GM08714 (cell line): Measurements from ENCODE around the gene KIF3A.

Source experiments
- H3K4me3 ChIP-seq: fragments of 200-500 bp; sonication (Bioruptor generic); 2 replicates; pipeline ENCODE4 v1.5.1; 2014; ENCODE audit warnings: mild to moderate bottlenecking, low read length, inconsistent platforms
- ZNF274 ChIP-seq: IDR thresholded peaks from 2 replicates; pipeline ENCODE4 v1.6.1; 2012; ENCODE audit warnings: mild to moderate bottlenecking, low read depth, low read length

Gene KIF3A

DNA sequence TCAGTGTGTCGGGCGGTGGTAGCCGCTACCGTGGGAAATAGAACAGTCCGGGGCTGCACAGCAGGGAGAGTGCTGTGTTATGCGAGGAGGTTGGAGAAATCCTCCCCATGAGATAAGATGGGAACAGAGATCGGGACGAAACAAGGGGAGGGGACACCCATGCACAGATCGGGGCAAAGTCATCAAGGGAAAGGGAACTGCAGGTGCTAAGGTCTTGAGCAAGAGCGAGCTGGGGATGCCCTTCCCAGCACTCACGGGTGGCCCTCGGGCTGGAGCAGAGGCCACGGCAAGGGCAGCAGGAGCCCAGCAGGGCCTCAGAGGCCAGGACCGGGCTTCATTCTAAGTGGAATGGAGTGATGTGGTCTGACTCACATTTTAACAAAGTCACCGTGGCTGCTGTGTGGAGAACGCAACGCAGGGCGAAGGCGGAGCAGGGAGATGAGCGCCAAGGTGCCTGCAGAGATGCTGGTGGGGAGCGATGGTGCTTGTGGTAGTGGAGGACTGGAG, 71.7 kb downstream of the KIF3A start:
- no peak overlapping the region for H3K4me3 ChIP-seq
- TF ChIP-seq ZNF274 = no peak

DNA sequence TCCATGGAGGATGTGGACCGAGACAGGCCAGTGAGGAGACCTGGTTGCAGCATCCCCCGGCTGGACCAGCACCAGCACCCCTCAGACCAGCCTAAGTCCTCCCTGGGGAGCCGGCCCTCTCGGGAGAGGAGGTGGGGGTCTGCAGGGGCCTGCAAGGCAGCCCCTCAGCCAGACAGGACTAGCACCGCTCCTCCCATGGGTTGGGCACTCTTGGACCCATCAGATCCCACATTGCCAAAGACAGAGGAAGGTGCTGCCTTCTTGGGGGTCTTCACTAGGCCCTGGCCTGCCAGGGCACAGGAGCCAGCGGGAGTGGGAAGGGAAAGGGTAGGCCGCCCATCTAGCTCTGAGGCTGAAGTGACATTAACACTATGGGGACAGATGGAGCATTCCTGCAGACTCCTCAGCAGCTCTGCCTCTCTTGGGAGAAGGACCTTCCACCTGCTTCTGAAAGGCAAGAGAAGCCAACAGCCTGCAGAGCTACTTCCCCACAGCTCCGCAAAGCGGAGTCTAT, 72.6 kb downstream of the KIF3A start:
- H3K4me3 ChIP-seq = no peak overlapping the region
- no peak for TF ChIP-seq ZNF274

DNA sequence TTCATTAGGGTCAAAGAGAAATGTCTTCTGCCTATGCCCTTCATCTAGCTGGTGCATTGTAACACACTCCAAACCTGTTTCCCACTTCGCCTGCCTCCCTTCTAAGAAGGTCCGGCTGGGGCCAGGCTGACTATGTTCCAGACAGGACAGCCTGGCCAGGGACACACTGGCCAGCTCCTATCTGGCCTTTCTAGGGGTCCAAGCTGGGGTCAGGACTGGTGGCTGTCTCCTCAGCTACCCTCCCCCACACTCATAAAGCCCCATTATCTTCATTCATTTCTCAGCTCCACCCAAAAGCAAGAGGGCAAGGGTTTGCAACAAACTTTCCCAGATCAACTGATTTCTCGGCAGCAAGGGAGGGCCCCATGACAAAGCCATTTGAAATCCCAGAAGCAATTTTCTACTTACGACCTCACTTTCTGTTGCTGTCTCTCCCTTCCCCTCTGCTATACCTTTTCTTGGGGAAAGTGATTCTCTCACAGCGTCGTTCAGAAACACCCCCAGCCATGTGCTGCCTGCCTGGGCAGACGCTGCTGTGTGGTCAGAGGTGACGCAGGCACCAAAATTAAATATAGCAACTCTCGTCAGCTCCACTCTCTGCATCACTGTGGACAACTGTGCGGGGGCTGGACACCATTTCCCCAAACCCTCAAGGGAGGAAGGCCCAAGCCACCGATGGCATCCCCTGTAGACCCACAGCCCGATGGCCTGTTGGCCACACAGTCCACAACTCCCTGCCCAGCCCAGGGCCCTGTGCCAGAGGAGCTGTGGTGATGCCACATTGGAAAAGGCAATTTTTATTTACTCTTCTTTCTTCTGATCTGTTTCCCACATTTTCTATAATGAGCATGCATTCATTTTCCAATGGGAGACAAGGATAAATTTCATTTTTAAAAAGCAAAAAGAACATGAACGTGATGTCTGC, 73.3 kb downstream of the KIF3A start:
- H3K4me3 ChIP-seq = no peak overlapping the region; the same call in 1 of the 2 replicates
- TF ChIP-seq ZNF274 = no peak

DNA sequence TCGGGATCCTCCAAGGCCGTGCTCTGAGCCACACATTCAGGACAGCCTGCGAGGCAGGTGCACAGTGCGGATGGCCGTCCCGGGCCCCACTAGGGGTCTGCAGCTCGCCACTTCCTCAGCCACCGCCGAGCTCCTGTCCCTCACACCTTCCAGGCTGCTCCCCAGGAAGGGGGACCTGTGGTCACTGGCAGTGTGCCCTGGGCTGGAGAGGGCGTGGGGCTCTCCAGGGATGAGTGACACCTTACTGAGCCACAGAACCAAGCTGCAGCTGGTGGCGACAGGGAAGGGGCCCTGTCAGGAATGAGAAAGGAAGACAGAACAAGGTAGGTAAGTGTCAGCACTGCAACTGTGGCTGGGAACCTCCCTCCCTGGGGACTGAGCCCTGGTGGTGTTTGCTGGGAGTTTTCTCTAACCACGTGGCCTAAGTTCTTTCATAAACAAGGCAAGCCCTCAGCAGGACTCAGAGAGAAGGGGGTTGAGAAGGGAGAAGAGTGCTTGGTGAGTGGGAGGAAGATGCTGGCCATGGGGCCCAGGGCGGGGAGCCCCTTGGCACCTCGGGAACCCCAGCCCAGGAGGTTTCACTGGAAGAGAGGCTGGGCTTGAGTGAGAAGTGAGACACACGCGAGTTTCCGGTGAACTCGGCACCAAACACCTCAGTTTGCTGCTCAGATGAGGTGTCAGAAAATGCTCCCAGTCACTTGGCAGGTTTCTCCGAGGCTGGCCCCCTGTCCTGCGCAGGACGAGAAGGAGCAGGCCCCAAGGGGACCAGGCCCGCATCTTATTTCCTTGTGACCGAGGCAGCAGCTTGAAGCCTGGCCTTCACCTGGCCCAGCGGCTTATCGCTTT, 74.2 kb downstream of the KIF3A start:
- TF ChIP-seq ZNF274 = no peak
- H3K4me3 ChIP-seq = no peak overlapping the region; the same call in 1 of the 2 replicates

- no peak for TF ChIP-seq ZNF274
Observed at GRCh38 chr5:132662004-132662401, 75.3 kb downstream of the KIF3A start.

GRCh38 chr5:132661231-132662003, 75.9 kb downstream of the KIF3A start:
- H3K4me3 ChIP-seq = no peak overlapping the region
- no peak for TF ChIP-seq ZNF274

More at GRCh38 chr5:132662004-132662401, 75.3 kb downstream of the KIF3A start:
- no peak overlapping the region for H3K4me3 ChIP-seq

GRCh38 chr5:132659598-132660493, 77.5 kb downstream of the KIF3A start:
- no peak overlapping the region for H3K4me3 ChIP-seq
- TF ChIP-seq ZNF274 = no peak

- no peak overlapping the region for H3K4me3 ChIP-seq
- no peak for TF ChIP-seq ZNF274
Observed at GRCh38 chr5:132658381-132659302, 78.7 kb downstream of the KIF3A start.

- no peak within 1 kb of the TSS for H3K4me3 ChIP-seq
- TF ChIP-seq ZNF274 = no peak
Observed at GRCh38 chr5:132657676-132658380, 79.5 kb downstream of the KIF3A start, which contains the start of gene IL13. IL13 (plus strand) TSS chr5:132658173; CDS start chr5:132658187, 14 bp downstream.

DNA sequence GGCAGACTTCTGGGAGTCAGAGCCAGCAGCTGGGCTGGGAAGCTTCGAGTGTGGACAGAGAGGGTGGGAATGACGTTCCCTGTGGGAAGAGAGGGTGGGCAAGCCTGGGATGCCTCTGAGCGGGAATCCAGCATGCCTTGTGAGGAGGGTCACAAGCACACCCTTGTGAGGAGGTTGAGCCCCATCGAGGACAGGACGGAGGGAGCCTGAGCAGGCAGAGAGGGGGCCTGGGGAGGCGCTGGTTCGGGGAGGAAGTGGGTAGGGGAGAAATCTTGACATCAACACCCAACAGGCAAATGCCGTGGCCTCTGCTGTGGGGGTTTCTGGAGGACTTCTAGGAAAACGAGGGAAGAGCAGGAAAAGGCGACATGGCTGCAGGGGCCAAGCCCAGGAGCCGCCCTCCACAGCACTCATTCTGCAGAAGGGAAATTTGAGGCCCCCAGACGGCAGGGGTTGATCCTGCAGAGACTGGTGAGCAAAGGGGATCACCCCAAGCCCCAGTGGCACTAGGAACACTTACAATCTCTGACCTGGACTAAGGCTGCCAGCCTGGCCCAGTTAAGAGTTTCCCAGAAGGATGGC, 80.5 kb downstream of the KIF3A start:
- no peak overlapping the region for H3K4me3 ChIP-seq
- no peak for TF ChIP-seq ZNF274
